Measurements from ENCODE around the gene SCAF11. TPM values are rescaled to one million over a fixed set of nuclear protein-coding genes. Genes with fewer than 3 reads are reported as not detected.
"Not testable (repeated sequence)": the region's sequence is repeated elsewhere in the genome, so short reads cannot be mapped to it uniquely, and the experiment has no call there.

The SCAF11 gene
- 132 and 137 TPM in 2 replicates for total RNA-seq

GRCh38 chr12:45990468-45991283 is at the start of gene SCAF11:
Gene SCAF11 (minus strand): TSS chr12:45990574. CDS start chr12:45964167, 26,407 bp downstream.
- intact Hi-C loops (cut with micrococcal nuclease): loop anchor here (1.0 to 10.0 kb wide), 12 partner anchors 82 to 1370 kb away; partner anchors contain the start of gene SLC38A2

- intact Hi-C loops (cut with micrococcal nuclease): not testable (repeated sequence)
Observed at GRCh38 chr12:46037066-46037465, 46.7 kb upstream of the SCAF11 start.

GRCh38 chr12:46027172-46027571 is 36.8 kb upstream of the SCAF11 start:
- intact Hi-C loops (cut with micrococcal nuclease): no loop called here

- intact Hi-C loops (cut with micrococcal nuclease): no loop called here
Observed at GRCh38 chr12:46024099-46024498, 33.7 kb upstream of the SCAF11 start.

- intact Hi-C loops (cut with micrococcal nuclease): no loop called here
Observed at GRCh38 chr12:46020768-46021167, 30.4 kb upstream of the SCAF11 start.

GRCh38 chr12:46018712-46019111 is 28.3 kb upstream of the SCAF11 start:
- intact Hi-C loops (cut with micrococcal nuclease): not testable (repeated sequence)

GRCh38 chr12:46017866-46018375 is 27.5 kb upstream of the SCAF11 start:
- intact Hi-C loops (cut with micrococcal nuclease): not testable (repeated sequence)

GRCh38 chr12:46005823-46006222 is 15.4 kb upstream of the SCAF11 start:
- intact Hi-C loops (cut with micrococcal nuclease): loop anchor here (5.0 kb wide), 1 partner anchor 874 kb away; no protein-coding TSS in a partner anchor

- intact Hi-C loops (cut with micrococcal nuclease): loop anchor here (5.0 kb wide), 1 partner anchor 873 kb away; no protein-coding TSS in a partner anchor
Observed at GRCh38 chr12:46005151-46005797, 14.9 kb upstream of the SCAF11 start.

- intact Hi-C loops (cut with micrococcal nuclease): loop anchor here (5.0 kb wide), 1 partner anchor 872 kb away; no protein-coding TSS in a partner anchor
Observed at GRCh38 chr12:46004715-46005114, 14.3 kb upstream of the SCAF11 start.

- intact Hi-C loops (cut with micrococcal nuclease): not testable (repeated sequence)
Observed at GRCh38 chr12:46000076-46000475, 9.7 kb upstream of the SCAF11 start.

- intact Hi-C loops (cut with micrococcal nuclease): loop anchor here (5.0 to 10.0 kb wide), 2 partner anchors 452 to 1220 kb away; no protein-coding TSS in a partner anchor
Observed at GRCh38 chr12:45994736-45995135, 4.4 kb upstream of the SCAF11 start.

GRCh38 chr12:45991284-45992249 is 1.2 kb upstream of the SCAF11 start:
- intact Hi-C loops (cut with micrococcal nuclease): loop anchor here (2.0 to 10.0 kb wide), 5 partner anchors 449 to 1369 kb away; no protein-coding TSS in a partner anchor

- intact Hi-C loops (cut with micrococcal nuclease): loop anchor here (1.0 to 10.0 kb wide), 15 partner anchors 82 to 1371 kb away; partner anchors contain the start of genes NELL2 and SLC38A2
Observed at GRCh38 chr12:45989721-45990467, 480 bp downstream of the SCAF11 start.

GRCh38 chr12:45989287-45989686 is 1.1 kb downstream of the SCAF11 start:
- intact Hi-C loops (cut with micrococcal nuclease): loop anchor here (5.0 to 10.0 kb wide), 3 partner anchors 112 to 1114 kb away; partner anchors contain the start of gene NELL2

- intact Hi-C loops (cut with micrococcal nuclease): loop anchor here (5.0 to 10.0 kb wide), 3 partner anchors 111 to 1113 kb away; partner anchors contain the start of gene NELL2
Observed at GRCh38 chr12:45988264-45988663, 2.1 kb downstream of the SCAF11 start.

- intact Hi-C loops (cut with micrococcal nuclease): loop anchor here (5.0 to 10.0 kb wide), 3 partner anchors 110 to 1113 kb away; partner anchors contain the start of gene NELL2
Observed at GRCh38 chr12:45987340-45987727, 3.0 kb downstream of the SCAF11 start.

- intact Hi-C loops (cut with micrococcal nuclease): loop anchor here (5.0 to 10.0 kb wide), 3 partner anchors 109 to 1112 kb away; partner anchors contain the start of gene NELL2
Observed at GRCh38 chr12:45986641-45987339, 3.6 kb downstream of the SCAF11 start.
